Measurements from ENCODE around the gene ERCC8.

The ERCC8 gene

DNA sequence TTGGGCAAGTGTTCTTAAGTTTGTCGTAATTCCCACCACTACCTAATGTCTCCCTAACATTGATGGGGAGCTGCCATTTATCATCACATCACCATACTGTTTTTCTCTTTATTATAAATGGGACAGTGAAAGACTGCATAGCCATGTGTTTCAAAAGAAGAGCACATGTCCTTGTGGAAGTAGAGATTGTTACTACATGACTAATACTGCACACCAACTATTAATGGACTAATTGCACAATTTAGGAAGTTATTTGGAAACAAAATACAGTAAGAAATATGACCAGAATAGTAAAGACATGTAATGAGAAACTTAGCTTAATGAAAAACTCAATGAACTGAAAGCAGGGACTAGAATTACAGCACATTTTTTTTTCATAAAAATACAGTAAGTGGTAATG is 88.8 kb downstream of the ERCC8 start:
- H3K4me3 ChIP-seq (ENCODE audit: low read depth, low read length), result no peak overlapping the region
- TF ChIP-seq CTCF (IDR thresholded peaks at IDR 0.05; ENCODE audit: low read depth, low read length, missing control alignments), result no peak
- DNase-seq, result no peak
- no peaks in the 10 kb centered on the region for H3K27me3 ChIP-seq (replicated peaks)
- H3K36me3 ChIP-seq (replicated peaks), result no peaks in the 10 kb centered on the region
- H3K27ac ChIP-seq, result no peak overlapping the region
- in situ Hi-C loops (cut with HindIII; ENCODE audit: low pct_ligation_motif_present, low sequenced_read_pairs), result no loop called here

DNA sequence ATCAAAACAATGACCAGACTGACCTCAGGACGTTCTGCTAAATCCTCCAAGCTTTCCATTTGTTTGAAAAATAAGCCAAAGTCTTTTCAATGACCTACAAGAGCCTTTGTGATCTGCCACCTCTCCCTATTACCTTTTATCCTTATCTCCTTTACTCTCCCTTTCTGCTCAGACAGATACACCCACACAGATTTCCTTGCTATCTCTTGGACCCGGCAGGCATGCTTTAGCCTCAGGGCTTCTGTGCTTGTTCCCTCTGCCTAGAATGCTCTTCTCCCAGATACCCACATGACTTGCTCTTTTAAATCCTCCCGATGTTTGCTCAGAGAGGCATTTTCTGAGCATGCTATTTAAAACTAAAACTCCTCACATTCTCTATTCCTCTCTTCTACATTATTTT is 91.9 kb downstream of the ERCC8 start:
- no peak overlapping the region for H3K27ac ChIP-seq
- H3K4me3 ChIP-seq (ENCODE audit: low read depth, low read length), result no peak overlapping the region
- no peak for DNase-seq
- H3K36me3 ChIP-seq (replicated peaks), result no peaks in the 10 kb centered on the region
- TF ChIP-seq CTCF (IDR thresholded peaks at IDR 0.05; ENCODE audit: low read depth, low read length, missing control alignments), result no peak
- no peaks in the 10 kb centered on the region for H3K27me3 ChIP-seq (replicated peaks)
- in situ Hi-C loops (cut with HindIII; ENCODE audit: low pct_ligation_motif_present, low sequenced_read_pairs), result no loop called here

- Histone ChIP-seq H3K36me3 (replicated peaks) (no peaks in the 10 kb centered on the region), H3K27ac (no peak overlapping the region), H3K27me3 (replicated peaks) (no peaks in the 10 kb centered on the region), H3K4me3 (ENCODE audit: low read depth, low read length) (no peak overlapping the region)
- no peak for TF ChIP-seq CTCF (IDR thresholded peaks at IDR 0.05; ENCODE audit: low read depth, low read length, missing control alignments)
- no peak for DNase-seq
- in situ Hi-C loops (cut with HindIII; ENCODE audit: low pct_ligation_motif_present, low sequenced_read_pairs), result no loop called here
Measured at GRCh38 chr5:60852317-60852716, 92.6 kb downstream of the ERCC8 start.

DNA sequence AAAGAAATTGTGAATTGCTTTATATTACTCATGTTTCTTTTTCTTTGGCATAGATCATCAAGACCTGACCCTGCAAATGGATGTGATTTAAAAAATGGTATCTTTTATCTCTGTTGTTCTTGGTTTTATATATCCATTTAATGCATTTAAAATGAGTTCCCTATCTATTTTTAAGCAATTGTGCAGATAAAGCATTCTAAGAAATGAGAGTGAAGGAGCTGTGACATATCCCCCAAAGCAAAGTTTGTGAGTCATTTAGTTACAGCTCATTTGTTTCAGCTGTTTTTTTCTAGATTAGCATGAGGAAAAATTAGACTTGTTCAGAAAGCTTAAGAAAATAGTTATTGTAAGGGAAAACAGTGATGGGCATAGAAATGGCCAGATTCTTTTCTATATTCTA is 93.2 kb downstream of the ERCC8 start:
- Histone ChIP-seq H3K4me3 (ENCODE audit: low read depth, low read length) (no peak overlapping the region), H3K27ac (no peak overlapping the region), H3K36me3 (replicated peaks) (no peaks in the 10 kb centered on the region), H3K27me3 (replicated peaks) (no peaks in the 10 kb centered on the region)
- in situ Hi-C loops (cut with HindIII; ENCODE audit: low pct_ligation_motif_present, low sequenced_read_pairs), result no loop called here
- no peak for TF ChIP-seq CTCF (IDR thresholded peaks at IDR 0.05; ENCODE audit: low read depth, low read length, missing control alignments)
- no peak for DNase-seq

- Histone ChIP-seq H3K27ac (no peak overlapping the region), H3K4me3 (ENCODE audit: low read depth, low read length) (no peak overlapping the region), H3K36me3 (replicated peaks) (no peaks in the 10 kb centered on the region), H3K27me3 (replicated peaks) (peaks cover 12% of the 10 kb centered on the region)
- in situ Hi-C loops (cut with HindIII; ENCODE audit: low pct_ligation_motif_present, low sequenced_read_pairs), result no loop called here
- TF ChIP-seq CTCF (IDR thresholded peaks at IDR 0.05; ENCODE audit: low read depth, low read length, missing control alignments), result no peak
- DNase-seq, result no peak
Measured at GRCh38 chr5:60846298-60846697, 98.6 kb downstream of the ERCC8 start.

All from brain microvascular endothelial cell (primary cell).